ENCODE results near the gene APOO. TPM values are rescaled to one million over a fixed set of nuclear protein-coding genes. Genes with fewer than 3 reads are reported as not detected.

The APOO gene
- polyA plus RNA-seq, 2 of the 4 experiments (the other 2 are of a cell fraction) = 33.5 to 59.4 TPM

DNA sequence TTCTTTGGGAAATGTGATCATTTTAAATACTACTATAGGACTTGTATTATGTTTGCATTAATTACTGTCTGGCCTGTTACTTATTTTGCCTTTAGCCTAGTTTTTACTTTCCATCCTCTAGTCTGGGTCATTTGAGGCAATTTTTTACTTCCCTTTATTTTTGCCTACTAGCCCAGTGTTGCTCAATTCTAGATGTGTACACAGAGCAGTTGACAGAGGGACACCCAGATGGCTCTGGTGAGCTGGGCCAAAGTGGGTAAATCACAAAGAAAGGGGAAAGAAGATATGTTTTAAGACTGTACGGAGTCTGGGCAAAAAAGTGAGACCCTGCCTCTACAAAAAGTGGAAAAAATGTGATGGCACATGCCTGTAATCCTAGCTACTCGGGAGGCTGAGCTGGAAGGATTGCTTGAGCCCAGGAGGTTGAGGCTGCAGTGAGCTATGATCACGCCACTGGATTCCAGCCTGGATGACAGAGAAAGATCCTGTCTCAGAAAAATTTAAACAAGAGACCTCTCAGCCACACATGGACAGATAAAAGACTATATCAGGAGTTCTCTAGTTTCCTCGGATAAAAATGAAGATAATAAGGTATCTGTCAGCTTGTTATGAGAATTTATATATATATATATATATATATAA lies 35.7 kb downstream of the APOO start:
- Histone ChIP-seq H3K4me1 (peaks cover 24% of the 10 kb centered on the region), H3K4me3 (no peak overlapping the region), H3K27ac (peak overlapping the region; percentile 72 to 78), H3K9me3 (no peaks in the 10 kb centered on the region), H3K4me2 (peak overlapping the region; percentile 51)
- DNase-seq (ENCODE audit: low read depth in 1 of 2, low spot score in 1 of 2) (peak in 1 of 2 experiments; percentile 45), ATAC-seq (peak; percentile 64; a peak in 4 of 6 replicates), FAIRE-seq (peak; percentile 83)
- POLR2A ChIA-PET = interaction anchor here (0.7 kb wide), 1 partner anchor 89 kb away, joined by 3 read pairs; the partner anchor contains the start of gene SAT1
- CTCF ChIA-PET = interaction anchor here (0.9 to 1.1 kb wide), 2 partner anchors 30 to 93 kb away, joined by 3 to 6 read pairs; no protein-coding TSS in a partner anchor
- TF ChIP-seq CEBPB (IDR thresholded peaks at IDR 0.05) (peak; percentile 67 to 74; a peak in 3 of 4 replicates), SMC3 (IDR thresholded peaks at IDR 0.05) (peak; percentile 15; the same call in 1 of the 3 replicates), ZC3H11A (IDR thresholded peaks at IDR 0.05) (no peak), RAD21 (conservative IDR thresholded peaks at IDR 0.05 in 1 of 2, IDR thresholded peaks at IDR 0.05 in 1 of 2) (peak in 1 of 2 experiments; percentile 32; a peak in 2 of 5 replicates), CHD2 (IDR thresholded peaks at IDR 0.05; ENCODE audit: low read length, partially characterized antibody) (no peak)
- TF ChIP-seq, protein P1, sequence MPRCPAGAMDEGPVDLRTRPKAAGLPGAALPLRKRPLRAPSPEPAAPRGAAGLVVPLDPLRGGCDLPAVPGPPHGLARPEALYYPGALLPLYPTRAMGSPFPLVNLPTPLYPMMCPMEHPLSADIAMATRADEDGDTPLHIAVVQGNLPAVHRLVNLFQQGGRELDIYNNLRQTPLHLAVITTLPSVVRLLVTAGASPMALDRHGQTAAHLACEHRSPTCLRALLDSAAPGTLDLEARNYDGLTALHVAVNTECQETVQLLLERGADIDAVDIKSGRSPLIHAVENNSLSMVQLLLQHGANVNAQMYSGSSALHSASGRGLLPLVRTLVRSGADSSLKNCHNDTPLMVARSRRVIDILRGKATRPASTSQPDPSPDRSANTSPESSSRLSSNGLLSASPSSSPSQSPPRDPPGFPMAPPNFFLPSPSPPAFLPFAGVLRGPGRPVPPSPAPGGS (IDR thresholded peaks at IDR 0.05) = no peak
- WGBS (ENCODE audit: missing lambda C conversion rate) = 74% methylated on average over 4 of the region's 4 CpGs

DNA sequence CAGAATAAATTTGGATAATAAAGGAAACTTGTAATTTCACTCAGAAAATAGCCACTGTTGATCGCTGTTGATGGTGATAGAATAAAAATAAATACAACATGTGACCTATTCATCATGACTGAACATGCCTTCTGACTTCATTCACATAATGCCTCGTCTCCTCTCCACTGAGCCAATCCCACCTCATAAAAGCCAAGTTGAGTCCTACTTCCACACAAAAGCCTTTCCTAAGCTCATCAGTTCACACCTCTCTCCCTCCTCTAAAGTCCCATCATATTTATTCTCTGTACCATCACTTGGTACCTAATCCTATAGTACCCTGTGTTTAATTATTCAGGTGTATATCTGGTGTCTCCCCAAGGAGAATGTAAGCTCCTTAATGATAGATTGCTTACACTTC lies 37.7 kb downstream of the APOO start:
- ATAC-seq (no peak), FAIRE-seq (no peak), DNase-seq (ENCODE audit: low read depth in 1 of 2, low spot score in 1 of 2) (no peak)
- TF ChIP-seq, protein P2, sequence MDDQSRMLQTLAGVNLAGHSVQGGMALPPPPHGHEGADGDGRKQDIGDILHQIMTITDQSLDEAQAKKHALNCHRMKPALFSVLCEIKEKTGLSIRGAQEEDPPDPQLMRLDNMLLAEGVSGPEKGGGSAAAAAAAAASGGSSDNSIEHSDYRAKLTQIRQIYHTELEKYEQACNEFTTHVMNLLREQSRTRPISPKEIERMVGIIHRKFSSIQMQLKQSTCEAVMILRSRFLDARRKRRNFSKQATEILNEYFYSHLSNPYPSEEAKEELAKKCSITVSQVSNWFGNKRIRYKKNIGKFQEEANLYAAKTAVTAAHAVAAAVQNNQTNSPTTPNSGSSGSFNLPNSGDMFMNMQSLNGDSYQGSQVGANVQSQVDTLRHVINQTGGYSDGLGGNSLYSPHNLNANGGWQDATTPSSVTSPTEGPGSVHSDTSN (IDR thresholded peaks at IDR 0.05) = no peak
- TF ChIP-seq HOXA7 (CRISPR knock-in tag; IDR thresholded peaks at IDR 0.05) (no peak), ZSCAN20 (CRISPR knock-in tag; IDR thresholded peaks at IDR 0.05) (no peak), NPAS2 (CRISPR knock-in tag; IDR thresholded peaks at IDR 0.05; ENCODE audit: borderline replicate concordance) (no peak), GATA3 (IDR thresholded peaks at IDR 0.05; ENCODE audit: borderline replicate concordance) (no peak), HDAC2 (IDR thresholded peaks at IDR 0.05) (no peak), RCOR1 (IDR thresholded peaks at IDR 0.05; ENCODE audit: low read depth, low read length) (no peak), NR3C1 (IDR thresholded peaks at IDR 0.05) (no peak), JUNB (IDR thresholded peaks at IDR 0.05) (no peak)
- TF ChIP-seq, protein P3, sequence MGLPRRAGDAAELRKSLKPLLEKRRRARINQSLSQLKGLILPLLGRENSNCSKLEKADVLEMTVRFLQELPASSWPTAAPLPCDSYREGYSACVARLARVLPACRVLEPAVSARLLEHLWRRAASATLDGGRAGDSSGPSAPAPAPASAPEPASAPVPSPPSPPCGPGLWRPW (IDR thresholded peaks at IDR 0.05) = no peak
- Histone ChIP-seq H3K4me3 (no peak overlapping the region), H3K27ac (no peak overlapping the region), H3K4me2 (no peak overlapping the region), H3K9me3 (no peaks in the 10 kb centered on the region), H3K4me1 (peaks cover 24% of the 10 kb centered on the region)
- POLR2A ChIA-PET = no interaction called here
- 100% methylated on average over 2 of the region's 2 CpGs for WGBS (ENCODE audit: missing lambda C conversion rate)
- CTCF ChIA-PET = interaction anchor here (1.4 to 2.0 kb wide), 2 partner anchors 32 to 87 kb away, joined by 3 to 8 read pairs; partner anchors contain the start of gene SAT1

DNA sequence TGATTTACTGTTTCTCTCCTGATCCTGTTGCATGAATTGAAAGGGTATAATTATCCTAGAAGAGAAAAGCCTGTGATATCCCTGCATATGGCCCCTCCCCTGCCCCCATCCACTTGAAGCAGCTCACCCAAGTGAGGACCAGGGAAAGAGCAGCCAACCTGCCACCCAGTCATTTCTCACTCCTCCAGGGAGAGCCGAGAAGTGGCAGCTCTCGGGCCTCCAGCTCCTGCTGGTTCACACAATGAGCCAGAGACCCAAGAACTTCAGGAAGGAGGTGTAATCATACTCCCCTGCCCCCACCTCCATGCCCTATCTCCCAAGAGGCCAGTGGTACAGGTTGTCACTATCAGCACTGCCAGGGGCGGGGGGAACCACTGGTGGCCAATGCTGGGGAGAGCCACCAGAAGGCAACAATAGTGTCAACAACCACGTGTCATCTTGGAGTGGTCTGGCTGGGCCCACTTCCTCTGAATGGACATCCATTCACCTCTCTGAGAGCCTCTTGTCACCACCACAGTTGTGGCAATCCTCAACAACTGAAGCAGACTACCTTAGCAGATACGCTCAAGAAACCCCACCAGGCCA lies 42.9 kb downstream of the APOO start:
- 89% methylated on average over 4 of the region's 5 CpGs for WGBS (ENCODE audit: missing lambda C conversion rate)
- DNase-seq (ENCODE audit: low read depth in 1 of 2, low spot score in 1 of 2) (no peak), ATAC-seq (no peak), FAIRE-seq (no peak)
- CTCF ChIA-PET = interaction anchor here (1.6 to 2.3 kb wide), 2 partner anchors 9 to 14 kb away, joined by 3 to 9 read pairs; no protein-coding TSS in a partner anchor
- POLR2A ChIA-PET = interaction anchor here (0.6 kb wide), 1 partner anchor 82 kb away, joined by 3 read pairs; the partner anchor contains the start of gene SAT1
- H3K4me1 ChIP-seq = no peaks in the 10 kb centered on the region
- no peak overlapping the region for H3K4me2 ChIP-seq
- H3K4me3 ChIP-seq = no peak overlapping the region
- H3K9me3 ChIP-seq = no peaks in the 10 kb centered on the region
- no peak overlapping the region for H3K27ac ChIP-seq
- TF ChIP-seq SMC3 (IDR thresholded peaks at IDR 0.05) (no peak), ESRRA (IDR thresholded peaks at IDR 0.05; ENCODE audit: borderline replicate concordance, low read length) (no peak), GATA3 (IDR thresholded peaks at IDR 0.05; ENCODE audit: borderline replicate concordance) (no peak), KDM5A (IDR thresholded peaks at IDR 0.05) (no peak), SREBF2 (IDR thresholded peaks at IDR 0.05) (no peak), HOXB5 (CRISPR knock-in tag; IDR thresholded peaks at IDR 0.05) (no peak), HOXA7 (CRISPR knock-in tag; IDR thresholded peaks at IDR 0.05) (no peak), EP300 (IDR thresholded peaks at IDR 0.05) (no peak), RAD21 (conservative IDR thresholded peaks at IDR 0.05 in 1 of 2, IDR thresholded peaks at IDR 0.05 in 1 of 2) (no peak), MAZ (IDR thresholded peaks at IDR 0.05; ENCODE audit: borderline replicate concordance, low read depth, low read length) (no peak), RFX5 (IDR thresholded peaks at IDR 0.05) (no peak)
- TF ChIP-seq, protein P4, sequence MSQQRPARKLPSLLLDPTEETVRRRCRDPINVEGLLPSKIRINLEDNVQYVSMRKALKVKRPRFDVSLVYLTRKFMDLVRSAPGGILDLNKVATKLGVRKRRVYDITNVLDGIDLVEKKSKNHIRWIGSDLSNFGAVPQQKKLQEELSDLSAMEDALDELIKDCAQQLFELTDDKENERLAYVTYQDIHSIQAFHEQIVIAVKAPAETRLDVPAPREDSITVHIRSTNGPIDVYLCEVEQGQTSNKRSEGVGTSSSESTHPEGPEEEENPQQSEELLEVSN (IDR thresholded peaks at IDR 0.05; ENCODE audit: borderline replicate concordance, low read depth) = no peak
- TF ChIP-seq, protein P5, sequence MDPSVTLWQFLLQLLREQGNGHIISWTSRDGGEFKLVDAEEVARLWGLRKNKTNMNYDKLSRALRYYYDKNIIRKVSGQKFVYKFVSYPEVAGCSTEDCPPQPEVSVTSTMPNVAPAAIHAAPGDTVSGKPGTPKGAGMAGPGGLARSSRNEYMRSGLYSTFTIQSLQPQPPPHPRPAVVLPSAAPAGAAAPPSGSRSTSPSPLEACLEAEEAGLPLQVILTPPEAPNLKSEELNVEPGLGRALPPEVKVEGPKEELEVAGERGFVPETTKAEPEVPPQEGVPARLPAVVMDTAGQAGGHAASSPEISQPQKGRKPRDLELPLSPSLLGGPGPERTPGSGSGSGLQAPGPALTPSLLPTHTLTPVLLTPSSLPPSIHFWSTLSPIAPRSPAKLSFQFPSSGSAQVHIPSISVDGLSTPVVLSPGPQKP (IDR thresholded peaks at IDR 0.05; ENCODE audit: low read depth, low read length) = no peak
- TF ChIP-seq, protein P6, sequence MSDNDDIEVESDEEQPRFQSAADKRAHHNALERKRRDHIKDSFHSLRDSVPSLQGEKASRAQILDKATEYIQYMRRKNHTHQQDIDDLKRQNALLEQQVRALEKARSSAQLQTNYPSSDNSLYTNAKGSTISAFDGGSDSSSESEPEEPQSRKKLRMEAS (IDR thresholded peaks at IDR 0.05) = no peak
- TF ChIP-seq, protein P7, sequence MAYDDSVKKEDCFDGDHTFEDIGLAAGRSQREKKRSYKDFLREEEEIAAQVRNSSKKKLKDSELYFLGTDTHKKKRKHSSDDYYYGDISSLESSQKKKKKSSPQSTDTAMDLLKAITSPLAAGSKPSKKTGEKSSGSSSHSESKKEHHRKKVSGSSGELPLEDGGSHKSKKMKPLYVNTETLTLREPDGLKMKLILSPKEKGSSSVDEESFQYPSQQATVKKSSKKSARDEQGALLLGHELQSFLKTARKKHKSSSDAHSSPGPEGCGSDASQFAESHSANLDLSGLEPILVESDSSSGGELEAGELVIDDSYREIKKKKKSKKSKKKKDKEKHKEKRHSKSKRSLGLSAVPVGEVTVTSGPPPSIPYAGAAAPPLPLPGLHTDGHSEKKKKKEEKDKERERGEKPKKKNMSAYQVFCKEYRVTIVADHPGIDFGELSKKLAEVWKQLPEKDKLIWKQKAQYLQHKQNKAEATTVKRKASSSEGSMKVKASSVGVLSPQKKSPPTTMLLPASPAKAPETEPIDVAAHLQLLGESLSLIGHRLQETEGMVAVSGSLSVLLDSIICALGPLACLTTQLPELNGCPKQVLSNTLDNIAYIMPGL (CRISPR knock-in tag; IDR thresholded peaks at IDR 0.05; ENCODE audit: borderline replicate concordance) = no peak
